HG03097 (cell line): Measurements from ENCODE around the gene ROBO2.

Experiments used
- ATAC-seq: cut with Tn5 transposase; IDR thresholded peaks from one replicate; pipeline ENCODE4 v1.9.1; 2021; ENCODE audit not compliant: unreplicated experiment, low FRiP score

The ROBO2 gene

GRCh38 chr3:77539677-77540076 lies 499.8 kb downstream of the ROBO2 start:
- ATAC-seq = no peak

GRCh38 chr3:77541203-77541922 lies 501.5 kb downstream of the ROBO2 start:
- no peak for ATAC-seq

GRCh38 chr3:77546246-77546645 lies 506.3 kb downstream of the ROBO2 start:
- ATAC-seq = no peak

GRCh38 chr3:77549034-77549433 lies 509.1 kb downstream of the ROBO2 start:
- ATAC-seq = no peak

- ATAC-seq = no peak
Measured at GRCh38 chr3:77553240-77553639, 513.3 kb downstream of the ROBO2 start.

- no peak for ATAC-seq
Measured at GRCh38 chr3:77562089-77562488, 522.2 kb downstream of the ROBO2 start.

GRCh38 chr3:77563012-77563411 lies 523.1 kb downstream of the ROBO2 start:
- no peak for ATAC-seq

GRCh38 chr3:77566055-77566454 lies 526.2 kb downstream of the ROBO2 start:
- ATAC-seq = no peak

- ATAC-seq = no peak
Measured at GRCh38 chr3:77571971-77572715, 532.2 kb downstream of the ROBO2 start.

- no peak for ATAC-seq
Measured at GRCh38 chr3:77577264-77577663, 537.4 kb downstream of the ROBO2 start.

GRCh38 chr3:77586216-77586615 lies 546.3 kb downstream of the ROBO2 start:
- ATAC-seq = no peak

GRCh38 chr3:77588863-77589262 lies 549.0 kb downstream of the ROBO2 start:
- ATAC-seq = no peak

GRCh38 chr3:77590191-77590590 lies 550.3 kb downstream of the ROBO2 start:
- no peak for ATAC-seq

GRCh38 chr3:77595371-77595870 lies 555.5 kb downstream of the ROBO2 start:
- ATAC-seq = no peak

- no peak for ATAC-seq
Measured at GRCh38 chr3:77599948-77600347, 560.0 kb downstream of the ROBO2 start.

GRCh38 chr3:77601823-77602415 lies 562.0 kb downstream of the ROBO2 start:
- ATAC-seq = no peak

GRCh38 chr3:77602722-77603121 lies 562.8 kb downstream of the ROBO2 start:
- no peak for ATAC-seq

- no peak for ATAC-seq
Measured at GRCh38 chr3:77605308-77605707, 565.4 kb downstream of the ROBO2 start.

- no peak for ATAC-seq
Measured at GRCh38 chr3:77605865-77606264, 566.0 kb downstream of the ROBO2 start.

GRCh38 chr3:77606372-77606771 lies 566.5 kb downstream of the ROBO2 start:
- ATAC-seq = no peak

- no peak for ATAC-seq
Measured at GRCh38 chr3:77618686-77619085, 578.8 kb downstream of the ROBO2 start.

GRCh38 chr3:77620009-77620408 lies 580.1 kb downstream of the ROBO2 start:
- no peak for ATAC-seq
